GM15510 (cell line): ENCODE data around the gene DPF1.

Experiments
- POLR2A ChIP-seq: IDR thresholded peaks from 3 replicates; pipeline ENCODE4 v1.6.1; 2011; ENCODE audit warnings: borderline replicate concordance; ENCODE audit not compliant: insufficient read length; ENCODE audit errors: extremely low read depth

The DPF1 gene

GRCh38 chr19:38252941-38253691, 29.1 kb upstream of the DPF1 start:
- TF ChIP-seq POLR2A, result no peak

DNA sequence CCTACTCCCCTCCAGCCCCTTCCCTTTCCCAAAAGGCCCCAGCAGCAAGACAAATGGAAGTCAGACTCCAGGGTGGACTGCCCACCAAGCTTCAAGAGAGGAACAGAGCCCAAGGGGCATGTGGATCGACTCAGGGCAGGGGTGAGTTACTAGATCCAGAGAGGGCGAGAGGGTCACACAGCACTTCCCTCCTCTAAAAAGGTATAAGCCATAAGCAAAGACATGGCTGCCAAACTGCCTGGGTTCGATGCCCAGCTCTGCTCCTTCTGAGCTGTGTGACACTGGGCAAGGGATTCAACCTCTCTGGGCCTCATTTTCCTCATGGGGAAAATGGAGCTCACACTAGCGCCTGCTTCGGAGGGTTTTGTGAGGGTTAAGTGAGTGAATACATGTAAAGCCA, 28.4 kb upstream of the DPF1 start:
- TF ChIP-seq POLR2A, result no peak

DNA sequence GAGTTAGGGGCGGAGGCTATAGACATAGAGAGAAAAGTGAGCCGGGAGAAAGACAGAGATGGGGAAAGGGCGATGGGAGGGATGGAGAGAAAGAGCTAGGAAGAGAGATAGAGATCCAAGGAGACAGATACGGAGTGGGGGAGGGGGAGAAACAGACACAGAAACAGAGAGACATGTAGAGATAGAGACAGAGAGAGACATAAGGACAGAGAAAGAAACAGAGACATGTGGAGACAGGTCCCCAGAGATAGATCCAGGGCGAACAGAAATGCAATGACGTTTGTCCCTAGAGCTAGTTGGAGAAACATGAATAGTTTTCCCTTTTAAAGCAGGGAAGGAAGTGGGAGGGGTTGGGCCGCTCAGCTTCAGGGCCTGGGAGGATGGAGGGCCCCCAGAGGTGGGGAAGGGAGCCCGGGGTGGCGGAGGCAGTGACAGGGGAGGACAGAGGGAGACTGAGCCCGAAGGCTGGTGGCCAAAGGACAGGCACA, 27.6 kb upstream of the DPF1 start:
- no peak for TF ChIP-seq POLR2A

DNA sequence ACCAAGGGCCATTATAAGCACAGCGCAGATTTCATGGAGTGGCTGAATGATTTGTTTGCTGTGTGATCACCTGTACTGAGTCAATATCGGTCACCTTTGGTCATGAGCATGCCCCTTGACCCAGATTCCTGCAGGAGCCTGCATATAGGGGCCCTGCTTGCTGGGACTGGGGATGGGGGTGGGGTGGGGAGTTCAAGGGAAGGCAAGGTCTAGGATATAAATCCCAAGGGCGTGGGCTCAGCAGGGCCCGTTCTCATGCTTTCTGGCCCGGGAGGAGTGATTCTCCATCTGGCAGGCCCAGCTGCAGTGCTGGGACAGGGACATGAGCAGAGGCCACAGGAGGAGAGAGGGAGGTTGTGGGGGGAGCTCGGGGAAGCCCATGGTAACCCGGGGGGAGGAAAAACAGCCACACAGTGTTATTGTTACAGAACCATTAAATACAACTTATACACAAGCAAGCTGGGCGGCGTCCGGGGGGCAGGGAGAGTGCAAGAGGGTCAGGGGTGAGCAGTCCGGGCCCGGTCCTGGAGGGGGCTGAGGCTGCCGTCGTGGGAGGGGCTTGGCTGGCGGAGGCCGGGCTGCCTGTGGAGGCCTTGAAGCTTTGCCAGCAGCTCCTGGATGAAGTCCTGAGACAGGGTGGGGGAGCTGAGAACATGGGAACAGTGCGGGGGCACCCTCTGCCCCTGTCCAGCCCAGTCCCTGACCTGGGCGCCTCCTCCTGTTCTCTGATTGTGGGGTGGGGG, 27.0 kb upstream of the DPF1 start:
- TF ChIP-seq POLR2A, result no peak

GRCh38 chr19:38250428-38250820, 26.4 kb upstream of the DPF1 start:
- TF ChIP-seq POLR2A, result no peak

GRCh38 chr19:38248421-38248820, 24.4 kb upstream of the DPF1 start:
- no peak for TF ChIP-seq POLR2A

DNA sequence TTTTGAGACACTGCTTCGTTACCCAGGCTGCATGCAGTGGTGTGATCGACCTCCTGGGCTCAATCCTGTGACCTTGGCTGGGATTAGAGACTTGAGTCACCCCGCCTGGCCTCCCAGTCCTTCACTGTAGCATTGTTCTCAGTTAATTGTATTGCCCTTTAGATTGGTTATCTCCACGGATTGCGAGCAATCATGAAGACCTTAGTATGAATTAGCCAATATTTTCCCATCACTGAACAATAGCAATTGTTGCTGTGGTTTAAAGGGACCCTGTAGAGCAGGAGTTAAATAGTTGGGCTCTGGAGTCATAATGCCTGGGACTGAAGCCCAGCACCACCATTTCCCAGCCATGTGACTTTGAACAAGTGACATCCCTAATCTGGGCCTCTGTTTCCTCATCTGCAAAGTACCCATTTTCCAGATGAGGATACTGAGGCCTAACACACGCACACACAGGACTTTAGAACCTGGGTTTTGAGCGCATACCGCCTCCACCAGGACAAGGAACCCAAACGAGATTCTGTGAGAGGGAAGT, 23.8 kb upstream of the DPF1 start:
- TF ChIP-seq POLR2A, result no peak

GRCh38 chr19:38247126-38247525, 23.1 kb upstream of the DPF1 start:
- no peak for TF ChIP-seq POLR2A

- no peak for TF ChIP-seq POLR2A
These were observed 21.9 kb upstream of the DPF1 start for GRCh38 chr19:38245826-38246498.

DNA sequence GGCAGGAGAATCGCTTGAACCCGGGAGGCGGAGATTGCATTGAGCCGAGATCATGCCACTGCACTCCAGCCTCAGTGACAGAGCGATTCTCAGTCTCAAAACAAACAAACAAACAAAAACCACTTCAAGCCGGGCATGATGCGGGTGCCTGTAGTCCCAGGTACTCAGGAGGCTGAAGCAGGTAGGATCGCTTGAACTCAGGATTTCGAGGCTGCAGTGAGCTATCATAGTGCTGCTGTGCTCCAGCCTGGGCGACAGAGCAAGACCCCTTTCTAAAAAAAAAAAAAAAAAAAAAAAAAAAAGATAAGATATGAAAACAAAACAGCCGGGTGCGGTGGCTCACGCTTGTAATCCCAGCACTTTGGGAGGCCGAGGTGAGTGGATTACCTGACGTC, 19.3 kb upstream of the DPF1 start:
- TF ChIP-seq POLR2A, result no peak

DNA sequence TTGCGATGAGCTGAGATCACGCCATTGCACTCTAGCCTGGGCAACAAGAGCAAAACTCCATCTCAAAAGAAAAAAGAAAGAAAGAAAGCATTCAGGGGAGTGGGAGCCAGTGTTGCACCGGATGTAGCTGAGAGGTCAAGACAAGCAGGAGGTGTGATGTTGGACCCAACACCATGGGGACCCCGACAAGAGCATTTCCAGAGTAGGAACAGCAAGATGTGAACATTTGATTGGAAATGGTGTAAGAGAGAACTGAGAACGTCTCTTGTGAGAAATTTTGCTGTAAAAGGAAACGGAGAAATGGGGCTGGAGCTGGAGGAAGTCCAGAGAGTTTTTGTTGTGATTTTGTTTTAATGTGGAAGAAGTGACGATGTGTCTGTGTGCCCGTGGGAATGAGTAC, 15.8 kb upstream of the DPF1 start:
- no peak for TF ChIP-seq POLR2A

GRCh38 chr19:38234615-38235014, 10.6 kb upstream of the DPF1 start:
- TF ChIP-seq POLR2A, result no peak

- TF ChIP-seq POLR2A, result no peak
These were observed 9.8 kb upstream of the DPF1 start for GRCh38 chr19:38233740-38234251.

- TF ChIP-seq POLR2A, result no peak
These were observed 7.9 kb upstream of the DPF1 start for GRCh38 chr19:38231918-38232317.

DNA sequence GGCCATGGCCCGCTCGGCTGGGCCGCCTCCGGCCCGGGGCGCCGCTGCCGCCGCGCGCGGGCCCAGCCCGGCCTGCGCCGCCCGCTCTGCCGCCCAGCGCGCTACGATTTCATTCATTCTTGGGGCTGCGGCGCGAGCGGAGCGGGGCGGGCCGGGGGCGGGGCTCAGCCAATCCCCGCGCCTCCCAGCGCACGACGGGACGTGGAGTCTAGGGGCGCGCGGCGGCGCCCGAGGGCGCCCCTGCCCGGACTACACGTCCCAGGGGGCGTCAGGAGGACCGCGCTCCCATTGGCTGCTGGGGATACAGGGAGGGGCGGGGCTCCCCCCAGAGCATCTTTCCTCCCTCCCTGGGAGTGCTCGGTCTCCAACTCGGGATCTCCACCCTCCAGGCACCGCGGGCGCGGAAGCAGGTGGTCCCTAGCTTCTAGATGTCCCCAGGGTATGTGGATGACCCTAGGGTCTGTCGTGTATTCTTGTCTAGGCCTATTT, 5.6 kb upstream of the DPF1 start:
- TF ChIP-seq POLR2A, result no peak

DNA sequence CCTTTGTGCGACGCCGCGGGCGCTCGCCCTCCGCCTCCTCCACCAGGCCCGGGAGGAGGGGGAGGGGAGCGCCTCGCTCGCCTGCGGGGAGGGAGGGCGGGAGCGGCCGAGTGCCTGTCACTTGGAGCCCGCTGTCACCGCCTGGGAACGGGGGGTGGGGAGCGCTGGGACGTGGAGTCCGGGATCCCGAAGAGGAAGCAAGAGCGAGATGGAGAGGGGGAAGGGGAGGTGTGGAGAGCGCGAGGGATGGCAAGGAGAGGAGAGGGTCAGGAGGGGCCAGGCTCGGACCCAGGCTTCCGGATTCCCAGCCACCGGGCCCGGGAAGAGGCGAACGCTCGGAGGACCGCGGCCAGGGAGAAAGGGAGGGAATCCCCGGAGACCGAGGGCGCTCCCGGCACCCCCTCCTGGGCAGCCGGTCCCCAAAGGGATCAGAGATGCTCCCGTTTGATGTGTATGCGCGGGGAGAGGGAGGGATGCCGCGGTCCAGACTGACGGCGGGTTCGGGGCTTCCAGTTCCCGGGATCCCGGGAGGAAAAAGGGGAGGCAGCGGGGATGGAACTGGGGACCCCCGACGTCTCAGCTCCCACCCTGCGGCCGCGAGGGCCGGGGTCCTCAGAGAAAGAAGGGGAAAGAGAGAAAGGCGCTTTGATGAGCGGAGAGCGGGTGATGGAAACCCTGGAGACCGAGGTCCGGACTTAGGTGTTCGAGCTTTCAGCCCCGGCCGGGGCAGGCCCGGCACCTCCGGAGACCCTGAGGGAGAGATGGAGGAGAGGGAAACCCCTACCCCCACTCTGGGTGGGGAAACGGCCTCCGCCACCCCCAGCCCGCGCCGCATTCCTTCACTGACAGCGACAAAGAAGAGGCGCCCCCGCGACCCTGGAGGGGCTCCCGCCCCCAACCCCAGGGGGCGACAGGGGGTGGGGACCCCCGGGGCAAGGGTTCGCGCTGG, 4.7 kb upstream of the DPF1 start:
- no peak for TF ChIP-seq POLR2A
